ENCODE measurements around the gene GAREM1.

GRCh38 chr18:32296851-32297250 is 173.8 kb downstream of the GAREM1 start:
- TF ChIP-seq POLR2AphosphoS5 (IDR thresholded peaks at IDR 0.05; ENCODE audit: low read depth, low read length) (no peak), TAF1 (IDR thresholded peaks at IDR 0.05; ENCODE audit: borderline replicate concordance, low read depth, low read length) (no peak), POLR2A (IDR thresholded peaks at IDR 0.05; ENCODE audit: low read depth, low read length) (no peak)
